ENCODE measurements around the gene ATP4B. TPM values are rescaled to one million over a fixed set of nuclear protein-coding genes. Genes with fewer than 3 reads are reported as not detected.

ATP4B gene
- total and polyA plus RNA-seq, 2 donors (not counting 1 experiment from before 2014, with no cell fraction given), result not detected

DNA sequence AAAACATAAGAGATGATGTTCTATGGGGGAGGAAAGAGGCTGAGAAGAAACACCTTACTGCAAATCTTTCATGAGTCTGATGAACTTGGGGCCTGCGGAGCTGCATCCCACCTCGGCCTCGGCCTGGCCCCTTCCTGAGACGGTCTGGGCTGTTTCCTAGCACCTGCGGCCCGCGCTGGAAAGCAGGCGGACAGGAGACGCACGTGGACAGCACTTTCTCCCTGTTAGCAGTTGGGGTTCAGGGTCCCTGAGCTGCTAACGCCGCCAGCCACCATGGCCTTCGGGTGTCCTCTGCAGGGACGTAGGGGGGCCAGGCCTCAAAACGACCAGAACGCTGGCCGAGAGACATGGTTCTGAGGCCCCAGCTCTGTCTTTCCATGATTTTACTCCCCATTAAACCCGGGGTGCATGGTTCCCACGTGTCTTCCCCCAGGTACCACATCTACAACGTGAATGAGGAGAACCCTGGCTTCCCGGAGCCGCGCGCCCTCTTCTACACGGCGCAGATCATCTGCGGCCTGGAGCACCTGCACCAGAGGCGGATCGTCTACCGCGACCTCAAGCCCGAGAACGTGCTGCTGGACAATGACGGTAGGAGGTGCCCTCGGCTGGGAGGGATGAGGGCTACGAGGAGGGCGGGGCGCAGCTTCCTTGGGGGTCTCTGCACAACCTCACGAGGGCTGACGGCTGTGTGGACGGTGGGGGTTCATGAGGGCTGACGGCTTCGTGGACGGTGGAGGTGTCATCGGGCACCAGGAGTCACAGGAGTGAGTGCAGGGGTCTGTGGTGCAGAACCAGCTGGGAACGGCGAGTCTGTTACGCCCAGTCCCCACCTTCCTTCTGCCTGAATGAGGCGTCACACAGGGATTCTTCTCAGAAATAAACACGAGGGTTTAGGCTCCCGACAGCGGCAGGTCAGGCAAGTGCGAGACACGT lies 13.3 kb upstream of the ATP4B start:
- Histone ChIP-seq H3K4me1 (ENCODE audit: control insufficient read depth, extremely low read depth, insufficient read depth, low read length) (no peaks in the 10 kb centered on the region), H3K9me3 (ENCODE audit: control insufficient read depth, insufficient read depth, low read depth, low read length) (no peaks in the 10 kb centered on the region), H2AFZ (ENCODE audit: low read length) (no peak overlapping the region), H3K9ac (ENCODE audit: insufficient read depth, low read length) (no peak overlapping the region), H4K20me1 (ENCODE audit: control insufficient read depth, extremely low read depth, insufficient read depth, low read length) (no peaks in the 10 kb centered on the region), H3K79me2 (ENCODE audit: control insufficient read depth, insufficient read depth, low read length) (no peaks in the 10 kb centered on the region), H3K27ac (ENCODE audit: insufficient read depth, low read length) (no peak overlapping the region), H3K4me3 (replicated peaks in 1 of 4; ENCODE audit: control extremely low read depth in 1 of 4, insufficient read depth in 1 of 4, low read depth in 3 of 4, low read length in 4 of 4) (no peak overlapping the region), H3K4me2 (ENCODE audit: extremely low read depth, insufficient read depth, low read length) (no peak overlapping the region), H3K36me3 (ENCODE audit: control insufficient read depth, insufficient read depth, low read length) (no peaks in the 10 kb centered on the region), H3K27me3 (ENCODE audit: control insufficient read depth, insufficient read depth, low read length) (no peaks in the 10 kb centered on the region)
- no peak for TF ChIP-seq EZH2 (IDR thresholded peaks at IDR 0.05; ENCODE audit: low read length, missing control alignments)
- TF ChIP-seq, protein P1, sequence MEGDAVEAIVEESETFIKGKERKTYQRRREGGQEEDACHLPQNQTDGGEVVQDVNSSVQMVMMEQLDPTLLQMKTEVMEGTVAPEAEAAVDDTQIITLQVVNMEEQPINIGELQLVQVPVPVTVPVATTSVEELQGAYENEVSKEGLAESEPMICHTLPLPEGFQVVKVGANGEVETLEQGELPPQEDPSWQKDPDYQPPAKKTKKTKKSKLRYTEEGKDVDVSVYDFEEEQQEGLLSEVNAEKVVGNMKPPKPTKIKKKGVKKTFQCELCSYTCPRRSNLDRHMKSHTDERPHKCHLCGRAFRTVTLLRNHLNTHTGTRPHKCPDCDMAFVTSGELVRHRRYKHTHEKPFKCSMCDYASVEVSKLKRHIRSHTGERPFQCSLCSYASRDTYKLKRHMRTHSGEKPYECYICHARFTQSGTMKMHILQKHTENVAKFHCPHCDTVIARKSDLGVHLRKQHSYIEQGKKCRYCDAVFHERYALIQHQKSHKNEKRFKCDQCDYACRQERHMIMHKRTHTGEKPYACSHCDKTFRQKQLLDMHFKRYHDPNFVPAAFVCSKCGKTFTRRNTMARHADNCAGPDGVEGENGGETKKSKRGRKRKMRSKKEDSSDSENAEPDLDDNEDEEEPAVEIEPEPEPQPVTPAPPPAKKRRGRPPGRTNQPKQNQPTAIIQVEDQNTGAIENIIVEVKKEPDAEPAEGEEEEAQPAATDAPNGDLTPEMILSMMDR (conservative IDR thresholded peaks at IDR 0.05 in 1 of 2, IDR thresholded peaks at IDR 0.05 in 1 of 2; ENCODE audit: low read depth in 1 of 2, low read length in 2 of 2), result no peak
- DNase-seq (ENCODE audit: low read depth in 2 of 2), result no peak

DNA sequence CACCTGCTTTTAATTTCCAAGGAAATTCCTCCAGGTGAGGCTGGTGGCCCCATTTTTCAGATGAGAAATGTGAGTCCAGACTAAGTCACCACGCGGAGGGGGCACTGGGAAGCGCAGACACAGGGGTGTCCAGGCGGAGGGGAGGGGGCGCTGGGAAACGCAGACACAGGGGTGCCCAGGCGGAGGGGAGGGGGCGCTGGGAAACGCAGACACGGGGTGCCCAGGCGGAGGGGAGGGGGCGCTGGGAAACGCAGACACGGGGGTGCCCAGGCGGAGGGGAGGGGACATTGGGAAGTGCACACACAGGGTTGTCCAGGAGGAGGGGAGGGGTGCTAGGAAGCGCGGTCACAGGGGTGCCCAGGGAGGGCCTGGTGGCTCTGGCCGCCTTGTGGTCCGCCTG lies 12.5 kb upstream of the ATP4B start:
- H2AFZ ChIP-seq (ENCODE audit: low read length), result no peak overlapping the region
- H3K4me3 ChIP-seq (replicated peaks in 1 of 4; ENCODE audit: control extremely low read depth in 1 of 4, insufficient read depth in 1 of 4, low read depth in 3 of 4, low read length in 4 of 4), result no peak overlapping the region
- H3K9ac ChIP-seq (ENCODE audit: insufficient read depth, low read length), result no peak overlapping the region
- no peak overlapping the region for H3K4me2 ChIP-seq (ENCODE audit: extremely low read depth, insufficient read depth, low read length)
- no peaks in the 10 kb centered on the region for H3K36me3 ChIP-seq (ENCODE audit: control insufficient read depth, insufficient read depth, low read length)
- H3K79me2 ChIP-seq (ENCODE audit: control insufficient read depth, insufficient read depth, low read length), result no peaks in the 10 kb centered on the region
- H3K4me1 ChIP-seq (ENCODE audit: control insufficient read depth, extremely low read depth, insufficient read depth, low read length), result no peaks in the 10 kb centered on the region
- DNase-seq (ENCODE audit: low read depth in 2 of 2), result no peak
- no peaks in the 10 kb centered on the region for H3K27me3 ChIP-seq (ENCODE audit: control insufficient read depth, insufficient read depth, low read length)
- no peak for TF ChIP-seq EZH2 (IDR thresholded peaks at IDR 0.05; ENCODE audit: low read length, missing control alignments)
- TF ChIP-seq, protein P1 (conservative IDR thresholded peaks at IDR 0.05 in 1 of 2, IDR thresholded peaks at IDR 0.05 in 1 of 2; ENCODE audit: low read depth in 1 of 2, low read length in 2 of 2), result no peak
- no peaks in the 10 kb centered on the region for H3K9me3 ChIP-seq (ENCODE audit: control insufficient read depth, insufficient read depth, low read depth, low read length)
- H3K27ac ChIP-seq (ENCODE audit: insufficient read depth, low read length), result no peak overlapping the region
- no peaks in the 10 kb centered on the region for H4K20me1 ChIP-seq (ENCODE audit: control insufficient read depth, extremely low read depth, insufficient read depth, low read length)

- Histone ChIP-seq H4K20me1 (ENCODE audit: control insufficient read depth, extremely low read depth, insufficient read depth, low read length) (no peaks in the 10 kb centered on the region), H3K4me3 (replicated peaks in 1 of 4; ENCODE audit: control extremely low read depth in 1 of 4, insufficient read depth in 1 of 4, low read depth in 3 of 4, low read length in 4 of 4) (no peak overlapping the region), H3K27me3 (ENCODE audit: control insufficient read depth, insufficient read depth, low read length) (no peaks in the 10 kb centered on the region), H3K36me3 (ENCODE audit: control insufficient read depth, insufficient read depth, low read length) (no peaks in the 10 kb centered on the region), H3K4me2 (ENCODE audit: extremely low read depth, insufficient read depth, low read length) (no peak overlapping the region), H3K79me2 (ENCODE audit: control insufficient read depth, insufficient read depth, low read length) (no peaks in the 10 kb centered on the region), H3K9me3 (ENCODE audit: control insufficient read depth, insufficient read depth, low read depth, low read length) (no peaks in the 10 kb centered on the region), H3K9ac (ENCODE audit: insufficient read depth, low read length) (no peak overlapping the region), H3K4me1 (ENCODE audit: control insufficient read depth, extremely low read depth, insufficient read depth, low read length) (no peaks in the 10 kb centered on the region), H3K27ac (ENCODE audit: insufficient read depth, low read length) (no peak overlapping the region), H2AFZ (ENCODE audit: low read length) (no peak overlapping the region)
- no peak for TF ChIP-seq EZH2 (IDR thresholded peaks at IDR 0.05; ENCODE audit: low read length, missing control alignments)
- TF ChIP-seq, protein P1 (conservative IDR thresholded peaks at IDR 0.05 in 1 of 2, IDR thresholded peaks at IDR 0.05 in 1 of 2; ENCODE audit: low read depth in 1 of 2, low read length in 2 of 2), result no peak
- DNase-seq (ENCODE audit: low read depth in 2 of 2), result no peak
These were observed 11.8 kb upstream of the ATP4B start for GRCh38 chr13:113669755-113670341.
